CD8-positive, alpha-beta memory T cell (primary cell): ENCODE data around the gene ZFHX3. TPM values are rescaled to one million over a fixed set of nuclear protein-coding genes. Genes with fewer than 3 reads are reported as not detected.

Source experiments
- CTCF ChIA-PET: fragments of 350-600 bp; sonication (Branson Sonifier 250); formaldehyde crosslinking; loops from one replicate; lab custom pipeline; 2021; ENCODE audit warnings: antibody characterized with exemption; lab: Charles Lee
- POLR2A ChIA-PET: fragments of 350-600 bp; sonication (Branson Sonifier 250); formaldehyde crosslinking; loops from one replicate; lab custom pipeline; 2021; ENCODE audit warnings: antibody characterized with exemption; lab: Charles Lee
- DNase-seq, 5 donors: peaks; one replicate each; pipeline versions ENCODE4 v3.0.0 to v3.0.0-alpha.2; 2020 to 2022; ENCODE audit warnings: mixed read lengths in 1 of 5
- H3K27ac ChIP-seq: one replicate; pipeline ENCODE4 v1.7.0; 2013; ENCODE audit warnings: low read depth, mild to moderate bottlenecking, low read length, moderate library complexity
- H3K27me3 ChIP-seq: 2 replicates; pipeline ENCODE4 v1.7.0; 2013; ENCODE audit warnings: low read length, mild to moderate bottlenecking; ENCODE audit not compliant: insufficient read depth, poor library complexity, severe bottlenecking
- H3K36me3 ChIP-seq: 2 replicates; pipeline ENCODE4 v1.7.0; 2013; ENCODE audit warnings: mild to moderate bottlenecking, low read length, moderate library complexity; ENCODE audit not compliant: insufficient read depth
- H3K4me1 ChIP-seq: 2 replicates; pipeline ENCODE4 v1.7.0; 2013; ENCODE audit warnings: mild to moderate bottlenecking, low read length, moderate library complexity; ENCODE audit not compliant: insufficient read depth
- H3K4me3 ChIP-seq: 2 replicates; pipeline ENCODE4 v1.7.0; 2013; ENCODE audit warnings: mild to moderate bottlenecking, low read length
- H3K9me3 ChIP-seq: 2 replicates; pipeline ENCODE4 v1.7.0; 2013; ENCODE audit warnings: mild to moderate bottlenecking, low read length
- H3K27ac Mint-ChIP-seq, 8 donors: one replicate each; pipeline ENCODE4 v1.8.0; 2020 to 2021; ENCODE audit warnings: mixed read lengths in 8 of 8, mild to moderate bottlenecking in 6 of 8, inconsistent platforms in 3 of 8, moderate library complexity in 3 of 8
- H3K27me3 Mint-ChIP-seq, 2 donors: one replicate each; pipeline ENCODE4 v1.8.0; 2020 to 2021; ENCODE audit warnings: mixed read lengths in 2 of 2, mild to moderate bottlenecking in 1 of 2, moderate library complexity in 1 of 2
- H3K36me3 Mint-ChIP-seq, 3 donors: one replicate each; pipeline ENCODE4 v1.8.0; 2020 to 2021; ENCODE audit warnings: mixed read lengths in 3 of 3, inconsistent platforms in 1 of 3, mild to moderate bottlenecking in 1 of 3
- H3K4me1 Mint-ChIP-seq, 3 donors: one replicate each; pipeline ENCODE4 v1.8.0; 2020 to 2021; ENCODE audit warnings: mixed read lengths in 3 of 3, inconsistent platforms in 1 of 3, mild to moderate bottlenecking in 1 of 3
- H3K4me3 Mint-ChIP-seq, 7 donors: one replicate each; pipeline ENCODE4 v1.8.0; 2020 to 2021; ENCODE audit warnings: mixed read lengths in 7 of 7, mild to moderate bottlenecking in 6 of 7, moderate library complexity in 4 of 7, inconsistent platforms in 2 of 7
- H3K9me3 Mint-ChIP-seq, 5 donors: one replicate each; pipeline ENCODE4 v1.8.0; 2020 to 2022; ENCODE audit warnings: mixed read lengths in 5 of 5, mild to moderate bottlenecking in 3 of 5, moderate library complexity in 2 of 5, inconsistent platforms in 1 of 5
- polyA plus RNA-seq: library from polyadenylated mRNA; unstranded; fragments of 300-500 nt; fragmentation: Illumina TruSeq; gene quantifications from one replicate; pipeline ENCODE4 v1.2.3, GENCODE V29; 2021
- total RNA-seq, 2 experiments: library from RNA; stranded (reverse); gene quantifications; one replicate each; pipeline ENCODE4 v1.2.3, GENCODE V29; 2021

The ZFHX3 gene
- total and polyA plus RNA-seq, 3 experiments from 2014 or later: 0.13 to 0.22 (median 0.20) TPM

GRCh38 chr16:72873044-72873443 is 174.9 kb downstream of the ZFHX3 start:
- CTCF ChIA-PET: no interaction called here
- Histone ChIP-seq H3K27ac (no peak overlapping the region), H3K4me3 (no peak overlapping the region), H3K4me1 (no peaks in the 10 kb centered on the region), H3K9me3 (no peaks in the 10 kb centered on the region), H3K36me3 (no peaks in the 10 kb centered on the region), H3K27me3 (no peaks in the 10 kb centered on the region)
- Mint-ChIP-seq H3K27ac (no peak overlapping the region), H3K27me3 (peaks cover 4 to 5% of the 10 kb centered on the region in 2 donors), H3K4me3 (no peak overlapping the region), H3K4me1 (peaks cover 0 to 1% (median 0%) of the 10 kb centered on the region in 3 donors), H3K9me3 (peaks cover 0 to 3% (median 0%) of the 10 kb centered on the region in 5 donors), H3K36me3 (no peaks in the 10 kb centered on the region)
- POLR2A ChIA-PET: no interaction called here
- DNase-seq: no peak

GRCh38 chr16:72865835-72866234 is 182.1 kb downstream of the ZFHX3 start:
- H3K4me1 Mint-ChIP-seq: no peaks in the 10 kb centered on the region
- Histone ChIP-seq H3K36me3 (no peaks in the 10 kb centered on the region), H3K4me1 (no peaks in the 10 kb centered on the region), H3K27ac (no peak overlapping the region), H3K9me3 (no peaks in the 10 kb centered on the region), H3K4me3 (no peak overlapping the region), H3K27me3 (no peaks in the 10 kb centered on the region)
- H3K36me3 Mint-ChIP-seq: no peaks in the 10 kb centered on the region
- ChIA-PET POLR2A (no interaction called here), CTCF (interaction anchor here (1.1 kb wide), 1 partner anchor 10 kb away, joined by 3 read pairs; no protein-coding TSS in a partner anchor)
- H3K9me3 Mint-ChIP-seq: peaks cover 0 to 6% (median 0%) of the 10 kb centered on the region in 5 donors
- DNase-seq: no peak
- H3K4me3 Mint-ChIP-seq: no peak overlapping the region
- no peak overlapping the region for H3K27ac Mint-ChIP-seq
- peaks cover 1 to 2% of the 10 kb centered on the region in 2 donors for H3K27me3 Mint-ChIP-seq

GRCh38 chr16:72865258-72865657 is 182.7 kb downstream of the ZFHX3 start:
- ChIA-PET CTCF (no interaction called here), POLR2A (no interaction called here)
- Mint-ChIP-seq H3K4me1 (no peaks in the 10 kb centered on the region), H3K4me3 (no peak overlapping the region), H3K9me3 (peaks cover 0 to 6% (median 0%) of the 10 kb centered on the region in 5 donors), H3K36me3 (no peaks in the 10 kb centered on the region), H3K27me3 (peaks cover 1 to 4% of the 10 kb centered on the region in 2 donors), H3K27ac (no peak overlapping the region)
- no peak for DNase-seq
- no peak overlapping the region for H3K27ac ChIP-seq
- H3K4me1 ChIP-seq: no peaks in the 10 kb centered on the region
- H3K4me3 ChIP-seq: no peak overlapping the region
- no peaks in the 10 kb centered on the region for H3K36me3 ChIP-seq
- no peaks in the 10 kb centered on the region for H3K27me3 ChIP-seq
- no peaks in the 10 kb centered on the region for H3K9me3 ChIP-seq

- POLR2A ChIA-PET: no interaction called here
- Histone ChIP-seq H3K9me3 (no peaks in the 10 kb centered on the region), H3K36me3 (no peaks in the 10 kb centered on the region), H3K27ac (no peak overlapping the region), H3K4me1 (no peaks in the 10 kb centered on the region), H3K4me3 (no peak overlapping the region), H3K27me3 (no peaks in the 10 kb centered on the region)
- H3K9me3 Mint-ChIP-seq: peaks cover 0 to 6% (median 0%) of the 10 kb centered on the region in 5 donors
- no peaks in the 10 kb centered on the region for H3K36me3 Mint-ChIP-seq
- no peak for DNase-seq
- H3K4me3 Mint-ChIP-seq: no peak overlapping the region
- CTCF ChIA-PET: no interaction called here
- H3K4me1 Mint-ChIP-seq: no peaks in the 10 kb centered on the region
- H3K27me3 Mint-ChIP-seq: peaks cover 1 to 8% of the 10 kb centered on the region in 2 donors
- H3K27ac Mint-ChIP-seq: no peak overlapping the region
These were observed 183.6 kb downstream of the ZFHX3 start for GRCh38 chr16:72864130-72864833.

GRCh38 chr16:72862090-72862489 is 185.8 kb downstream of the ZFHX3 start:
- CTCF ChIA-PET: no interaction called here
- DNase-seq: no peak
- no peaks in the 10 kb centered on the region for H3K4me1 Mint-ChIP-seq

GRCh38 chr16:72860726-72861562 is 187.0 kb downstream of the ZFHX3 start:
- H3K27me3 Mint-ChIP-seq: peaks cover 1 to 11% of the 10 kb centered on the region in 2 donors
- no peak overlapping the region for H3K4me3 ChIP-seq
- ChIA-PET POLR2A (no interaction called here), CTCF (no interaction called here)
- peaks cover 0 to 6% (median 0%) of the 10 kb centered on the region in 5 donors for H3K9me3 Mint-ChIP-seq
- H3K4me1 Mint-ChIP-seq: no peaks in the 10 kb centered on the region
- no peak overlapping the region for H3K27ac ChIP-seq
- no peaks in the 10 kb centered on the region for H3K36me3 Mint-ChIP-seq
- H3K27ac Mint-ChIP-seq: no peak overlapping the region
- no peaks in the 10 kb centered on the region for H3K27me3 ChIP-seq
- DNase-seq: no peak
- H3K4me3 Mint-ChIP-seq: no peak overlapping the region
- H3K4me1 ChIP-seq: no peaks in the 10 kb centered on the region
- H3K36me3 ChIP-seq: no peaks in the 10 kb centered on the region
- no peaks in the 10 kb centered on the region for H3K9me3 ChIP-seq

More at GRCh38 chr16:72862090-72862489, 185.8 kb downstream of the ZFHX3 start:
- Histone ChIP-seq H3K27ac (no peak overlapping the region), H3K9me3 (no peaks in the 10 kb centered on the region), H3K4me1 (no peaks in the 10 kb centered on the region), H3K27me3 (no peaks in the 10 kb centered on the region), H3K4me3 (no peak overlapping the region), H3K36me3 (no peaks in the 10 kb centered on the region)
- Mint-ChIP-seq H3K9me3 (peaks cover 0 to 6% (median 0%) of the 10 kb centered on the region in 5 donors), H3K27ac (no peak overlapping the region), H3K36me3 (no peaks in the 10 kb centered on the region), H3K4me3 (no peak overlapping the region), H3K27me3 (peaks cover 1 to 11% of the 10 kb centered on the region in 2 donors)
- POLR2A ChIA-PET: no interaction called here

GRCh38 chr16:72859581-72859980 is 188.3 kb downstream of the ZFHX3 start:
- Mint-ChIP-seq H3K4me1 (no peaks in the 10 kb centered on the region), H3K27ac (no peak overlapping the region), H3K4me3 (no peak overlapping the region), H3K27me3 (peaks cover 1 to 11% of the 10 kb centered on the region in 2 donors), H3K9me3 (peaks cover 0 to 3% (median 0%) of the 10 kb centered on the region in 5 donors), H3K36me3 (no peaks in the 10 kb centered on the region)
- ChIA-PET CTCF (no interaction called here), POLR2A (no interaction called here)
- Histone ChIP-seq H3K27ac (no peak overlapping the region), H3K4me3 (no peak overlapping the region), H3K9me3 (no peaks in the 10 kb centered on the region), H3K4me1 (no peaks in the 10 kb centered on the region), H3K36me3 (no peaks in the 10 kb centered on the region), H3K27me3 (no peaks in the 10 kb centered on the region)
- no peak for DNase-seq
